Activated T-cell treated with anti-CD3 and anti-CD28 coated beads, Interleukin-2, amount 50 U/mL, for 48 hours (primary cell): Measurements from ENCODE around the gene MYO15B.

ENCODE experiments used
- DNase-seq, 2 experiments: peaks; one replicate each; pipeline ENCODE4 v3.0.0-alpha.2; 2020

Gene MYO15B

GRCh38 chr17:75642182-75642783 lies 54.7 kb downstream of the MYO15B start:
- no peak for DNase-seq

- DNase-seq = no peak
Observed at GRCh38 chr17:75642784-75643642, 55.4 kb downstream of the MYO15B start.

- no peak for DNase-seq
Observed at GRCh38 chr17:75643643-75644017, 56.0 kb downstream of the MYO15B start.

GRCh38 chr17:75645501-75645888 lies 57.9 kb downstream of the MYO15B start:
- DNase-seq = no peak

- DNase-seq = no peak
Observed at GRCh38 chr17:75645889-75646637, 58.5 kb downstream of the MYO15B start.

- no peak for DNase-seq
Observed at GRCh38 chr17:75646638-75646992, 59.0 kb downstream of the MYO15B start.

- DNase-seq = no peak
Observed at GRCh38 chr17:75647061-75647460, 59.5 kb downstream of the MYO15B start.

- DNase-seq = no peak
Observed at GRCh38 chr17:75647921-75648320, 60.3 kb downstream of the MYO15B start.

GRCh38 chr17:75649687-75650086 lies 62.1 kb downstream of the MYO15B start:
- DNase-seq = no peak

- DNase-seq = no peak
Observed at GRCh38 chr17:75650874-75651273, 63.3 kb downstream of the MYO15B start.

- DNase-seq = no peak
Observed at GRCh38 chr17:75652341-75652740, 64.7 kb downstream of the MYO15B start.

- peak; percentile 39 to 46 for DNase-seq
Observed at GRCh38 chr17:75652934-75653549, 65.4 kb downstream of the MYO15B start.

- no peak for DNase-seq
Observed at GRCh38 chr17:75654176-75654575, 66.6 kb downstream of the MYO15B start.

GRCh38 chr17:75658237-75658636 lies 70.6 kb downstream of the MYO15B start:
- no peak for DNase-seq

GRCh38 chr17:75661531-75661930 lies 73.9 kb downstream of the MYO15B start:
- DNase-seq = no peak

GRCh38 chr17:75662511-75662910 lies 74.9 kb downstream of the MYO15B start:
- no peak for DNase-seq

- no peak for DNase-seq
Observed at GRCh38 chr17:75664099-75664549, 76.5 kb downstream of the MYO15B start.

GRCh38 chr17:75665981-75666380 lies 78.4 kb downstream of the MYO15B start:
- no peak for DNase-seq

GRCh38 chr17:75666959-75667790 lies 79.6 kb downstream of the MYO15B start, which contains the start of the genes RECQL5 and SAP30BP:
RECQL5 (minus strand) TSS chr17:75667154; CDS start chr17:75666557, 597 bp downstream.
SAP30BP (plus strand) TSS chr17:75667338; CDS start chr17:75667373, 35 bp downstream.
- peak; percentile 99 for DNase-seq

GRCh38 chr17:75667825-75668224 lies 80.2 kb downstream of the MYO15B start:
- no peak for DNase-seq

- no peak for DNase-seq
Observed at GRCh38 chr17:75668489-75668888, 80.9 kb downstream of the MYO15B start.

GRCh38 chr17:75670868-75671267 lies 83.3 kb downstream of the MYO15B start:
- no peak for DNase-seq
